ENCODE results near the gene TSC22D2.

The TSC22D2 gene

DNA sequence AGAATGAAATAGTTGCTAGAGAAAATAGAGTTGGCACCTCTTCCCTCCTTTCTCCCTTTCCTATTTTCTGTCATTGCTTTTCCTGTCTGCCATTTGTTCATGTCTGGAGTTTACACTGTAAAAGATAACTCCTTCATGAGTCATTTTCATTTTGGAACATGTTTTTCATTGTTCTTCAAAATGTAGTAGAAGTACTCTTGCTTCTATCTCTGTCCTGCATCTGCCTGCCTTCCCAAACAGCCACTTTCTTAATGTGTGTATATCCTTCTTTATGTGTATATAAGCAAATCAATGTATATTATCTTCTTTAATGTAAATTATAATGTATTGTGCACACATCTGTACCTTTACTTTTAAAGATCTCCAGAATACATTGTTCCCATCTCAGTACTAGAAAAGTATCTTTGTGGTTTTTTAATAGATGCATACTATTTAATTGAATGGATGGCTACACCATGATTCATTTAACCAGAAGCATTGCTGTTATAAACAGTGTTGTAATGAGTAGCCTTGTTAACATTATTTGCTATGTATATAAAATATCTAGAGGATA, 41.1 kb downstream of the TSC22D2 start:
- Histone ChIP-seq H3K27me3 (ENCODE audit: low read length) (no peaks in the 10 kb centered on the region), H3F3A (ENCODE audit: insufficient read depth) (no peaks in the 10 kb centered on the region), H3K36me3 (ENCODE audit: low read length) (no peaks in the 10 kb centered on the region), H2AFZ (ENCODE audit: low read depth, low read length, severe bottlenecking) (no peak overlapping the region), H3K4me2 (ENCODE audit: low read depth, low read length, poor library complexity, severe bottlenecking) (no peak overlapping the region), H3K79me2 (ENCODE audit: insufficient read depth, low read length) (peaks cover 23% of the 10 kb centered on the region), H3K27ac (ENCODE audit: low read depth, low read length) (no peak overlapping the region), H3K4me3 (ENCODE audit: insufficient read depth, low read length, poor library complexity, severe bottlenecking) (no peak overlapping the region), H4K20me1 (ENCODE audit: low read depth, low read length) (peaks cover 3% of the 10 kb centered on the region; the same call in 1 of the 2 replicates), H3K9me2 (replicated peaks; ENCODE audit: insufficient read depth, low read length) (no peaks in the 10 kb centered on the region), H3K9ac (ENCODE audit: low read length) (no peak overlapping the region), H3K9me3 (ENCODE audit: insufficient read depth, low read length) (no peaks in the 10 kb centered on the region)
- TF ChIP-seq EZH2phosphoT487 (conservative IDR thresholded peaks at IDR 0.05; ENCODE audit: low read length): no peak
- TF ChIP-seq, protein P1, sequence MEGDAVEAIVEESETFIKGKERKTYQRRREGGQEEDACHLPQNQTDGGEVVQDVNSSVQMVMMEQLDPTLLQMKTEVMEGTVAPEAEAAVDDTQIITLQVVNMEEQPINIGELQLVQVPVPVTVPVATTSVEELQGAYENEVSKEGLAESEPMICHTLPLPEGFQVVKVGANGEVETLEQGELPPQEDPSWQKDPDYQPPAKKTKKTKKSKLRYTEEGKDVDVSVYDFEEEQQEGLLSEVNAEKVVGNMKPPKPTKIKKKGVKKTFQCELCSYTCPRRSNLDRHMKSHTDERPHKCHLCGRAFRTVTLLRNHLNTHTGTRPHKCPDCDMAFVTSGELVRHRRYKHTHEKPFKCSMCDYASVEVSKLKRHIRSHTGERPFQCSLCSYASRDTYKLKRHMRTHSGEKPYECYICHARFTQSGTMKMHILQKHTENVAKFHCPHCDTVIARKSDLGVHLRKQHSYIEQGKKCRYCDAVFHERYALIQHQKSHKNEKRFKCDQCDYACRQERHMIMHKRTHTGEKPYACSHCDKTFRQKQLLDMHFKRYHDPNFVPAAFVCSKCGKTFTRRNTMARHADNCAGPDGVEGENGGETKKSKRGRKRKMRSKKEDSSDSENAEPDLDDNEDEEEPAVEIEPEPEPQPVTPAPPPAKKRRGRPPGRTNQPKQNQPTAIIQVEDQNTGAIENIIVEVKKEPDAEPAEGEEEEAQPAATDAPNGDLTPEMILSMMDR (IDR thresholded peaks at IDR 0.05; ENCODE audit: insufficient read depth, low read length, poor library complexity, severe bottlenecking): no peak

DNA sequence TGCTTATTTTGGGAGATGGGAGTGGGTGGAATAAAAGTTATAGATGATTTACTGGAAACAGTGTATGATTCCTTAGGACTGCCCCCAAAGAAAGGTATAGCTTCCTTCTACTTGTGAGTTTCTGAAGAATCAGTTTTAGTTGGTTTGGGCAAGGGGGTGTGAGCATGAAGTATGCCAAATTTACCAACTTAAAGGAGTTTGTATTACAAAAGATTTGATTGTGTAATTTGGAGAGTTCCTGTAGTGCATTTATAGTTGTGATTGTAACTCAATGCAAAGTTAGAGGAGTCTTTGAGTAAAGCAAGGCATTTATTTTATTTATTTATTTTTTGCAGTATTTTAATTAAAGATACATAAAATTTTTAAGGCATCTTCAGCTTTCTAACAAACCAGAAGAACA, 42.8 kb downstream of the TSC22D2 start:
- Histone ChIP-seq H3K9me3 (ENCODE audit: insufficient read depth, low read length) (no peaks in the 10 kb centered on the region), H3F3A (ENCODE audit: insufficient read depth) (no peaks in the 10 kb centered on the region), H3K9me2 (replicated peaks; ENCODE audit: insufficient read depth, low read length) (no peaks in the 10 kb centered on the region), H4K20me1 (ENCODE audit: low read depth, low read length) (peaks cover 3% of the 10 kb centered on the region; the same call in 1 of the 2 replicates), H3K9ac (ENCODE audit: low read length) (no peak overlapping the region), H3K79me2 (ENCODE audit: insufficient read depth, low read length) (peaks cover 26% of the 10 kb centered on the region), H2AFZ (ENCODE audit: low read depth, low read length, severe bottlenecking) (no peak overlapping the region), H3K4me3 (ENCODE audit: insufficient read depth, low read length, poor library complexity, severe bottlenecking) (no peak overlapping the region), H3K27ac (ENCODE audit: low read depth, low read length) (no peak overlapping the region), H3K27me3 (ENCODE audit: low read length) (no peaks in the 10 kb centered on the region), H3K36me3 (ENCODE audit: low read length) (no peaks in the 10 kb centered on the region), H3K4me2 (ENCODE audit: low read depth, low read length, poor library complexity, severe bottlenecking) (no peak overlapping the region)
- no peak for TF ChIP-seq EZH2phosphoT487 (conservative IDR thresholded peaks at IDR 0.05; ENCODE audit: low read length)
- TF ChIP-seq, protein P1 (IDR thresholded peaks at IDR 0.05; ENCODE audit: insufficient read depth, low read length, poor library complexity, severe bottlenecking): no peak

DNA sequence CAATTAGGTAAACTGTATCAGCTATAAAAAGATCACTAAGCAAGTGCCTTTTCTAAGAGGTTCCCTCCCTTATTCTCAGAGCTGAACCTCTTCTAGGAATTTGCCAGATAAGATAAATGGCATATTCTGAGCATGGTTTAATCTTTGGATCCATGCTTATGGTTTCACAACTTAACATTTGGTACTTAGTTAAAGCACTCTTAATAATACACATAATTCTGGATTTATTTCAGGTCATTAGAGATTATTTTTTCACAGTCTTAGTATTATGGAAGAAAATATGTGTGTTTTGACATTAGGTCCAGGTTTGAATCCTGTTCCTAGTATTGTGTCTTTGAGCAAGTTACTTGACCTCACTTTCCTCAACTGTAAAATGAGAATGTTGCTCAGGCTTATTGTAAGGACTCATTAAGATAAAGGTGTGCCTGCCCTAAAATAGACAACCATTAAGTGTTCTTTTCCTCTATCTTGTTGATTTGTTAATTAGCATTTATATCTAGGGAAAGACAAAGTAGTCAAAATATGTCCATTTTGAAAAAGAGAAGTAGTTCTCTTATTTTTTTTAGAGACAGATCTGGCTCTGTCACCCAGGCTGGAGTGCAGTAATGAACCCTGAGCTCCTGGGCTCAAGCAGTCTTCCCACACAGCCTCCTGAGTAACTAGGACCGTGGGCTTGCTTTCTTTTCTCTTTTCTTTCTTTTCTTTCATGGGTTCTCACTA, 43.4 kb downstream of the TSC22D2 start:
- Histone ChIP-seq H3F3A (ENCODE audit: insufficient read depth) (no peaks in the 10 kb centered on the region), H3K4me3 (ENCODE audit: insufficient read depth, low read length, poor library complexity, severe bottlenecking) (no peak overlapping the region), H3K27ac (ENCODE audit: low read depth, low read length) (no peak overlapping the region), H3K9me2 (replicated peaks; ENCODE audit: insufficient read depth, low read length) (no peaks in the 10 kb centered on the region), H2AFZ (ENCODE audit: low read depth, low read length, severe bottlenecking) (no peak overlapping the region), H3K4me2 (ENCODE audit: low read depth, low read length, poor library complexity, severe bottlenecking) (no peak overlapping the region), H4K20me1 (ENCODE audit: low read depth, low read length) (peaks cover 3% of the 10 kb centered on the region; the same call in 1 of the 2 replicates), H3K79me2 (ENCODE audit: insufficient read depth, low read length) (peaks cover 26% of the 10 kb centered on the region), H3K27me3 (ENCODE audit: low read length) (no peaks in the 10 kb centered on the region), H3K9ac (ENCODE audit: low read length) (no peak overlapping the region), H3K36me3 (ENCODE audit: low read length) (no peaks in the 10 kb centered on the region), H3K9me3 (ENCODE audit: insufficient read depth, low read length) (no peaks in the 10 kb centered on the region)
- TF ChIP-seq, protein P1 (IDR thresholded peaks at IDR 0.05; ENCODE audit: insufficient read depth, low read length, poor library complexity, severe bottlenecking): no peak
- TF ChIP-seq EZH2phosphoT487 (conservative IDR thresholded peaks at IDR 0.05; ENCODE audit: low read length): no peak
